Right kidney (tissue), 9 donors: ENCODE results near the gene GSTCD.
A peak's percentile ranks its signal among the peaks of the same experiment; 100 is the strongest.
"Not testable (repeated sequence)": the region's sequence is repeated elsewhere in the genome, so short reads cannot be mapped to it uniquely, and the experiment has no call there.

ENCODE experiments used
- DNase-seq: peaks from one replicate; pipeline ENCODE4 v3.0.0-alpha.2; 2016
- long read RNA-seq, 8 donors: transcript quantifications; one replicate each; lab custom pipeline, GENCODE V29; 2026

The GSTCD gene
- long read RNA-seq, donor 1, full-length matches to known transcripts, result 1 of 1 reads
- long read RNA-seq, donor 1, partial matches to known transcripts, result 0 of 1 reads
- long read RNA-seq, donor 1, other reads (novel, unspliced or antisense), result 0 of 1 reads
- long read RNA-seq, donor 2, result 0 reads
- long read RNA-seq, donor 3, full-length matches to known transcripts, result 1 of 1 reads
- long read RNA-seq, donor 3, partial matches to known transcripts, result 0 of 1 reads
- long read RNA-seq, donor 3, other reads (novel, unspliced or antisense), result 0 of 1 reads
- long read RNA-seq, donor 4, full-length matches to known transcripts, result 1 of 1 reads
- long read RNA-seq, donor 4, partial matches to known transcripts, result 0 of 1 reads
- long read RNA-seq, donor 4, other reads (novel, unspliced or antisense), result 0 of 1 reads
- long read RNA-seq, donor 5, full-length matches to known transcripts, result 2 of 2 reads
- long read RNA-seq, donor 5, partial matches to known transcripts, result 0 of 2 reads
- long read RNA-seq, donor 5, other reads (novel, unspliced or antisense), result 0 of 2 reads
- long read RNA-seq, donor 6, full-length matches to known transcripts, result 1 of 1 reads
- long read RNA-seq, donor 6, partial matches to known transcripts, result 0 of 1 reads
- long read RNA-seq, donor 6, other reads (novel, unspliced or antisense), result 0 of 1 reads
- long read RNA-seq, donor 7, full-length matches to known transcripts, result 5 of 34 reads
- long read RNA-seq, donor 7, partial matches to known transcripts, result 29 of 34 reads
- long read RNA-seq, donor 7, other reads (novel, unspliced or antisense), result 0 of 34 reads
- long read RNA-seq, donor 8, full-length matches to known transcripts, result 4 of 4 reads
- long read RNA-seq, donor 8, partial matches to known transcripts, result 0 of 4 reads
- long read RNA-seq, donor 8, other reads (novel, unspliced or antisense), result 0 of 4 reads

DNA sequence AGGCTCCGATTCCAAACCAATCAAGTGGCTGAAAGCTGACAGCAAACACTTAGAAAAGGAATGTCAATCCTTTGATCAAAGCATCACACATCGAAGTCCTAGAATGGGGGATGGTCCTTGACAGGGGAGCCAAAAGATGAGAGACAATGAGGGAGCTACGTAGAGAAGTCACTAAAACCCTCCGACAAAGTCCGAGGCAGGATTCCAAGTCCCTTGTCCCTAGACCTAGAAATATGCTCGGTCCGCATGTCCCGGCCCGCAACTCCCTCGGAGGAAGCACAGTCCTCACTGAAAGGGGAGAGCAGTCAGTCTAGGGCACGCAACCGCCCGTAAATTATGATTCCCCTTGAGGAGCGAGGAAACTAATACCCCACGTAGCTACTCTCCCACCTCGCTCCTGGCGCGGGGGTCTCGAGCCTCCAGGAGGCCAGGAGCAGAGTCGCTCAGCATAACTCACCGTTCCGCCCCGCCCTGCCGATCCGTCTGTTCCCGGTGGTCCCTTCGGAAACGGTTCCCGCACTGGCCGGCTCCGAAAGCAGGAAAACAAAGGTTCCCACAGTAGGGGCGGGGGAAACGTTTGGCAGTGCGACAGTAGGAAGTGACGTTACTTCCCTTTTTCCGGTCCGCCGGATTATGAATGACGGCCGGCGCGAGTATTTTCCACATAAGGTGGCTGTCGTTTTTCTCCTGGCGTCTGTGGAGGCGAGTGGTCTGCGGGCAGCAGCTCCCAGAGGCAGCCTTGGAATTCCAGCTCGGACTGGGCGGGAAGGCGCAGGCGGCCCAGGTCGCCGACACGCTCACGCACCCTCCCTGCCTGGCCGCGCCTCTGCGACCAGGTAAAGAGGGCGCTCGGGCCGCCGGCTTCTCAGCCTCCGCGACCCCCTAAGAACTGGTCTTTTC, at the start of gene GSTCD, which contains the start of gene INTS12:
GSTCD (plus strand) TSS at position 604 of the 900 bp plus-strand sequence. CDS start 8,830 bp downstream, outside the sequence.
INTS12 (minus strand) TSS at position 509 of the 900 bp plus-strand sequence. CDS start 8,684 bp downstream, outside the sequence.
- DNase-seq, result peak; percentile 94

DNA sequence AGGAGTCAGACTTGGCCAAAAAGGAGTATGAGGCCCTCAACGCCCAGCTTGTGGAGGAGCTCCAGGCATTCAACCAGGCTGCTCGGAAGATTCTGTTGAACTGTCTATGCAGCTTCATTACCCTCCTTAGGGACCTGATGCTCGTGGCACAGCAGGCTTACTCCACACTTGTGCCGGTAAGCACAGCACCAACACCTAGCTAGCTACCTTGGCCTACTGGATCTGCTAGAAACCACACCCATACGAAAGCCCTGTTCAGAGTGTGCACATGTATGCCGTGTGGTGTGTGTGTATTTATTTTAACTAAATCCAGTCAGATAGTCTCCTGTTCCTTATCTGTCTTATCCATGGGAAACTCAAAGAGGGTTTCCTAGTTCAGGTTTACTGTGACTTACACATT, 49.4 kb upstream of the GSTCD start:
- no peak for DNase-seq

DNA sequence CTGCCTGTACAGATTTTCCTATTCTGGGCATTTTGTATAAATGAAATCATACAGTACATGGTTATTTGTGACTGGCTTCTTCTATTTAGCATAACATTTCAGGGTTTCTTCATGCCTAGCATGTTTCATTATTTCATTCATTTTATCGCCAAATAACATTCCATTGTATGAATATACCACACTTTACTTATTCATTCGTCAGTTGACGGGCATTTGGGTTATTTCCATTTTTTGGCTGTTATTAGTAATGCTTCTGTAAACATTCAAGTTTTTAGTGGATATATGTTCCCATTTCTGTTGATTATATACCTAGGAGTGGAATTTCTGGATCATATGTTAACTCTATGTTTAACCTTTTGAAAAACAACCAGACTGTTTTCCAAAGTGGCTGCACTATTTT, 47.6 kb upstream of the GSTCD start:
- DNase-seq, result no peak

DNA sequence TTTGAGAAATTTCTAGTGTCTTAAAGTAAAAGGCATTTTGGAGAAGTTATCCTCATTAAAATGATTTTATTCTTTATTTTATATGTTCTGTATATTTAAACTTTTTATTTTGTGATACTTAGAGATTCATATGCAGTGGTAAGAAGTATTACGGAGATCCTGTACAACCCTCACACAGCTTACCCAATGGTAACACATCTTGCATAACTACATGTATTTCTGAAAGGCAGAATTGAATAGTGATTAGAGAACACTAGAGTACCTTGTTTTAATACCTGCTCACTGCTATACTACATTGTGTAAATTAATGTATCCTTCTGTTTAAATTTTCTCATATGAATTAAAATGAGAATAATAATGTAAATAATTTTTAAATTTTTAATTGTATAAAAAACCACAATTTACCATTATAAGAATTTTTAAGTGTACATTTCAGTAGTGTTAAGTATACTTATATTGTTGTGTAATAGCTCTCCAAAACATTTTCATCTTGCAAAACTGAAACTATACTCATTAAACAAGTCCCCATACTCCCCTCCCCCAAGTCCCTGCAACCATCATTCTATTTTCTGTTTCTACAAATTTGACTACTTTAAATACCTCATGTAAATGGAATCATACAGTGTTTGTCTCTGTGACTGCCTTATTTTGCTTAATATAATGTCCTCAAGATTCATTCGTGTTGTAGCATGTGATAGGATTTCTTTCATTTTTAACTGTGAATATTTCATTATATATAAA, 45.5 kb upstream of the GSTCD start:
- no peak for DNase-seq

DNA sequence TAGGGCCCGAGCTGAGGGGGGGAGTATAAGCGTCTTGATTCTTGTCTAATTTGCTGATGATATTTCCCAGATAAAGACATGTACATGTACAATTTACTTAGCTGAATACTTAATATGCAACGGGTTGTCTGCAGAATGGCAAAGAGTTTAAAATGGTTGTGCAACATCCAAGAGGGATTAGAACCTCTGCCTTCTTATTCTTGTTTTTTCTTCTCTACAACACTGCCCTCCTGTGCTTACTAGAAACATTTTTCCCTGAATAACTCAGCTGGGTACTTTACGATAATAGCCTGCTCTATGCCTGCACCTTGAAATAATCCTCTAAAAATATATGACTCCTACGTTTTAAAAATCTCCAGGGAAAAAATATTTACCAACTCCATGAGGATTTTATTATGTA, 41.9 kb upstream of the GSTCD start:
- no peak for DNase-seq

- no peak for DNase-seq
Observed at GRCh38 chr4:105670684-105671083, 37.9 kb upstream of the GSTCD start.

GRCh38 chr4:105671301-105671700, 37.3 kb upstream of the GSTCD start:
- DNase-seq, result no peak

- DNase-seq, result no peak
Observed at GRCh38 chr4:105674011-105674410, 34.6 kb upstream of the GSTCD start.

GRCh38 chr4:105677709-105678108, 30.9 kb upstream of the GSTCD start:
- no peak for DNase-seq

DNA sequence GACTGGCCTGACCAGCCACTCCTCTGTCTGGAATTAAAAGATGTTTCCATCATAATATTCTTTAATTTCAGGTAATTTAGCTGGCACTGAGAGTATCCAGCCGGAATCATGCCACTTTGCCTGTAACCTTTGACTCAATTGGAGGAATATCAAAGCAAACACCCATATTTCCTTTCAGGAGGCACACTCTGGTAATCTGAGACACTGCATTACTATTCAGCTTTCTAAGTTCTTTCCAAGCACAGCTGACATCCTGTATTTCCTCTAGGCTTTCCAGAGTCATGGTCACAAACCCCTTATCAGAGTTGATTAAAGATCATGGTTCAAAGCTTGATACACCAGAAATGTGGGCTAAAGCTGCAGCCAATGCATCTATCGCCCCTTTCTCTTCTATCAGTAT, 29.4 kb upstream of the GSTCD start:
- no peak for DNase-seq

DNA sequence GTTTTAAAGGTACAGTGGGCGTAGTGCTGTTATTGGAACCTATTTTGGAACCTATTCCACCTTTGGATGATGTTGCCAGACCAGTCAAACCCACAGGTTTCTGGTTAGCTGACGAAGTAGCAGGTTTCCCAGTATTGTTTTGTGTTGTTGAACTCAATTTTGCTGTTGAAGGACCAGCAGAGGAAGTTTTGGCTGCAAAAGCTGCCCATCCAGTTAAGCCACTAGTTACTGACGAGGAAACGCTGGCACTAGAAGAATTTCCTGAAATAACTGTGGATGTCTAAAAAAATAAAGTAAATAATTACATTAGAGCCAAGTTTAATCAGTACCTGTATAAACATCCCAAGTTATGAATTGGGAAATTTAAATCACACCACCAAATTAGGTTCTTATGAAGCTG, 25.5 kb upstream of the GSTCD start:
- DNase-seq, result no peak

GRCh38 chr4:105686571-105686970, 22.0 kb upstream of the GSTCD start:
- no peak for DNase-seq

DNA sequence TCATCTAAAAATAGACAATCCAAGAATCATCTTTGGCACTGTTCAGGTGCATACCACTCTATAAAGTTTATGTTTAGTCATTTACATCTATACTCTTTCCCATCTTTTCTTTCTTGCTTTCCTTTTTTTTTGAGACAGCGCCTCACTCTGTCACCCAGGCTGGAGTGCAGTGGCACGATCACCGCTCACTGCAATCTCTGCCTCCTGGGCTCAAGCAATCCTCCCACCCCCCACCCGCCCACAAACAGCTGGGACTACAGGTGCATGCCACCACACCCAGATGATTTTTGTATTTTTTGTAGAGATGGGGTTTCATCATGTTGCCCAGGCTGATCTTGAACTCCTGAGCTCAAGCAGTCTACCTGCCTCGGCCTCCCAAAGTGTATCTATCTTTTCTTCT, 13.8 kb upstream of the GSTCD start:
- DNase-seq, result not testable (repeated sequence)

DNA sequence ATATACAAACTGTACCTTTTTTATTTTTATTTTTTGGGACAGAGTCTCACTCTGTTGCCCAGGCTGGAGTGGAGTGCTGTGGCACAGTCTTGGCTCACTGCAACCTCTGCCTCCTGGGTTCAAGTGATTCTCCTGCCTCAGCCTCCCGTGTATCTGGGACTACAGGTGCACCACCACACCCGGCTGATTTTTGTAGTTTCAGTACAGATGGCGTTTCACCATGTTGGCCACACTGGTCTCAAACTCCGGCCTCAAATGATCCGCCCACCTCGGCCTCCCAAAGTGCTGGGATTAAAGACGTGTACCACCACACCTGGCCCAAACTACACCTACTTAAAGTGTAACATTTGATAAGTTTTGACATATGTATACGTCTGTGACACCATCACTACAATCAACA, 12.8 kb upstream of the GSTCD start:
- DNase-seq, result not testable (repeated sequence)

- no peak for DNase-seq
Observed at GRCh38 chr4:105698607-105699006, 10.0 kb upstream of the GSTCD start.

DNA sequence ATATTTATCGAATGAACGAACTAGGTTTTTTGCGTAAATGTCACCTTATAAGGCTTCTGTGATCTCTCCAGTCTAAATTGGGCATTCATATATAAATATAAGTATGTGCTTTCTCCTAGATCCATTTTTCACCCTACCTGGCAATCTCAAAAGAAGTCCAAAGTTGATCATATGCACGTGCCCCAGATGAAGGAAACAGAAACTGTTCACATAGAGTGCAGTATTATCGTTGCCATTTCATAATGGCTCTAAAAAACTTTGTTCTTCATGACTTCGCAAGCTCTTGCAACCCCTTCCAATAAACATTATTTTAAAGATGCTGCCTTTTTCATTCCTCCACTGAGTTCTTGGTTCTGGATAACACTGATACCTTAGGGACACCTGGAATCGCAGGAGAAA, 803 bp upstream of the GSTCD start:
- no peak for DNase-seq

DNA sequence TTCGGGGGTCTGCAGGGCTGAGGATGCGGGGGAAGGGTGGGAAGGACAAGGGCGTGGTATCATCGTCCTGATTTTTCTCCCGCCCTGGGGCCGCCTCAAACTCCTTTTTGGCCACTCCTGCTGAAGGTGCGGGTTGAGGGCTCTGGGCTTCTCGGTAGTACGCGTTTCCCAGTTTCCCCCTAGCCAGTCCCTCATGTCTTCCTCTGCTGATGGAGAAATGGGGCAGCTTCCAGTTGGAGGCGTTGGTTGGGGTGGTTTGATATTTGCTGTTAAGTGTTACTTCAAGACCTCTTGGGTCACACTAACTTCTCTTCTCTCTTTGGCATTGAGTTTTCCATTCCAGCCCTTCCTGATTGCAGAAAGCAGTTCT, 482 bp downstream of the GSTCD start:
- DNase-seq, result no peak

- DNase-seq, result no peak
Observed at GRCh38 chr4:105710012-105710600, 1.5 kb downstream of the GSTCD start.

GRCh38 chr4:105710678-105711077, 2.1 kb downstream of the GSTCD start:
- no peak for DNase-seq

DNA sequence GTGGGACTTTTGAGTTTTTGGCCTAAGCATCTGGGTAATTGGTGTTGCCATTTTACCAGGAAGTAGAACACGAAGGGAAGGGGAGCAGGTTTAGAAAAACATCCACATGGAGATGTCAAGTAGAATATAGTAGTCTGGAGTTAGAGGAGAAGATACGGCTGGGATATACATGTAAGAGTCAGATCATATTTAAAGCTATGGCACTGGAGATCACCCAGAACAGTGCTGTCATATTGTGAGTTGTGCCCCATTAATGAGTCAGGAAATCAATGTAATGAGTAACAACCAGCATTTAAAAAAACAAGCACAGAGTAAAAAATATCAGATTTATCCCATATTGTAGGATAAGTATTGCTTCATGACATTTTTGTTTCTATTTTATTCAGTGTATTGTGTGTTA, 4.2 kb downstream of the GSTCD start:
- DNase-seq, result no peak

DNA sequence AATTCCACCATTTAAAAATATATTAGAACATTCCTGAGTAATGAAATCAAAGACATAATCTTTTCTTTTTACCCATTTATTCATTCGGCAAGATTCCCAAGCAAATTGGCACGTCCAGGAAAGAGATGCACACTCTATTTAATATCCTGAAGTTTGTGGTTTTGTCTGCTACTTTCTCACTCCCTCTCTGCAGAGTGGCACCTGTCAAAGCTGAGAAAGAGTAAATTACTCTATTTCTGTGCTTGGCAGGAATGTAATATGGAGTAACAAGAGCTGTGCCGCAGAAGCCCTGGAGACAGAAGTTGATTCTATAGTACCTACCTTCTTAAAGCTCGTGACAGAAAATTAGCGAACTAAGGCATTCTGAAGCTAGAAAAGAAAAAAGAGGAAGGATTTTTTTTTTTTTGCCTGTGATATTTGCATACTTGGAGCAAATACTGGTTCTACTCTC, 5.5 kb downstream of the GSTCD start:
- no peak for DNase-seq
